Activated CD4-positive, alpha-beta T cell treated with anti-CD3 and anti-CD28 coated beads, Interleukin-10, Interleukin-2, amounts not matched to agents 100 ng/mL and 50 ng/mL, durations not matched to agents 16 hours and 8 hours (primary cell): ENCODE measurements around the gene ACTR5.

ENCODE experiments used
- DNase-seq: peaks from one replicate; pipeline ENCODE4 v3.0.0-alpha.2; 2020

The ACTR5 gene

GRCh38 chr20:38729767-38730166 lies 18.5 kb upstream of the ACTR5 start:
- DNase-seq: no peak

- DNase-seq: no peak
These were observed 17.9 kb upstream of the ACTR5 start for GRCh38 chr20:38730167-38730988.

- peak; percentile 79 for DNase-seq
These were observed 17.1 kb upstream of the ACTR5 start for GRCh38 chr20:38730989-38731737.

- DNase-seq: no peak
These were observed 16.5 kb upstream of the ACTR5 start for GRCh38 chr20:38731738-38732113.

GRCh38 chr20:38732981-38733380 lies 15.3 kb upstream of the ACTR5 start:
- no peak for DNase-seq

GRCh38 chr20:38735172-38735571 lies 13.1 kb upstream of the ACTR5 start:
- DNase-seq: no peak

GRCh38 chr20:38737887-38738286 lies 10.4 kb upstream of the ACTR5 start:
- DNase-seq: no peak

GRCh38 chr20:38745757-38746156 lies 2.5 kb upstream of the ACTR5 start:
- DNase-seq: no peak

GRCh38 chr20:38747495-38748096 lies 664 bp upstream of the ACTR5 start:
- no peak for DNase-seq

GRCh38 chr20:38748861-38749149 lies 545 bp downstream of the ACTR5 start:
- peak; percentile 73 for DNase-seq

GRCh38 chr20:38751360-38751976 lies 3.2 kb downstream of the ACTR5 start:
- DNase-seq: no peak

GRCh38 chr20:38752029-38752428 lies 3.8 kb downstream of the ACTR5 start:
- DNase-seq: no peak

GRCh38 chr20:38754924-38755323 lies 6.7 kb downstream of the ACTR5 start:
- no peak for DNase-seq

GRCh38 chr20:38755324-38755910 lies 7.2 kb downstream of the ACTR5 start:
- DNase-seq: no peak

GRCh38 chr20:38757145-38757775 lies 9.0 kb downstream of the ACTR5 start:
- no peak for DNase-seq

- no peak for DNase-seq
These were observed 10.8 kb downstream of the ACTR5 start for GRCh38 chr20:38759106-38759505.

GRCh38 chr20:38760978-38761377 lies 12.7 kb downstream of the ACTR5 start:
- DNase-seq: no peak

GRCh38 chr20:38762174-38762573 lies 13.9 kb downstream of the ACTR5 start:
- DNase-seq: no peak

GRCh38 chr20:38763616-38764015 lies 15.4 kb downstream of the ACTR5 start:
- peak; percentile 14 for DNase-seq

- peak; percentile 77 for DNase-seq
These were observed 16.5 kb downstream of the ACTR5 start for GRCh38 chr20:38764567-38765318.

GRCh38 chr20:38766071-38766470 lies 17.8 kb downstream of the ACTR5 start:
- no peak for DNase-seq
